Hippocampal formation (tissue), 2 donors: ENCODE data around the gene SCN2B.
"Not testable (repeated sequence)": the region's sequence is repeated elsewhere in the genome, so short reads cannot be mapped to it uniquely, and the experiment has no call there.

Experiments used
- DNase-seq, 2 donors: peaks; one replicate each; lab custom pipeline; 2025; lab: John Stamatoyannopoulos, UW

The SCN2B gene

DNA sequence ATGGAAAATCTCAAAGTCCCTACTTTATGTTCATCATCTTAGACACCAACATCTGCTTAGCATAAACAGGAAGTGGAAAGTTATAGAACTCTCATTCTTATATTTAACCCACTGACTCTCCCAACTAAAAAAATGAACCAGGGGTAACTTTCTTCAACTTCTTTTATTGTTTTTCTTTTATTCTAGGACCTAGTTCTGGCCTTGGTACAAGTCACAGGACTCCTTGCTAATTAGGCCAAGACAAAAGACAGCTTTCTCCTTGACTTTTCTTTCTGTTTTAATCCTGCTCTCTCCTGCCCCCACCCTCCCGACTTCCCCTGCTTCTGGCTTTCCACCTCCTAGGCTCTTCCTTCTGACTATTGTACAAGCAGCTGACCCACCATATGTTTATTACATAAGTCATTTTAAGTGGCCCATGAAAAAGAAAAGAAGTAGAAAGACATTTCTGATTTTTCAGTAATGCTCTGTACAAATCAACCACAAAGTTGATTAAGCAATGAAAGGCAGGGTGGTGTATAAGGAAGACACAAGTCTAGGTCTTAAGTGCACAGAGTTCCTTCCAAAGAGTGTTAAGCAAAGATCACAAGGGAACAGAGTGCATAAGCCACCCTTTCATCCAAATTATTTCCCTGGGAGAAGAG is 30.1 kb upstream of the SCN2B start:
- no peak for DNase-seq

- no peak for DNase-seq
These were observed 29.4 kb upstream of the SCN2B start for GRCh38 chr11:118205606-118206378.

- no peak for DNase-seq
These were observed 26.4 kb upstream of the SCN2B start for GRCh38 chr11:118202599-118203422.

GRCh38 chr11:118201966-118202365 is 25.5 kb upstream of the SCN2B start:
- DNase-seq, result no peak

GRCh38 chr11:118200901-118201680 is 24.7 kb upstream of the SCN2B start:
- no peak for DNase-seq

DNA sequence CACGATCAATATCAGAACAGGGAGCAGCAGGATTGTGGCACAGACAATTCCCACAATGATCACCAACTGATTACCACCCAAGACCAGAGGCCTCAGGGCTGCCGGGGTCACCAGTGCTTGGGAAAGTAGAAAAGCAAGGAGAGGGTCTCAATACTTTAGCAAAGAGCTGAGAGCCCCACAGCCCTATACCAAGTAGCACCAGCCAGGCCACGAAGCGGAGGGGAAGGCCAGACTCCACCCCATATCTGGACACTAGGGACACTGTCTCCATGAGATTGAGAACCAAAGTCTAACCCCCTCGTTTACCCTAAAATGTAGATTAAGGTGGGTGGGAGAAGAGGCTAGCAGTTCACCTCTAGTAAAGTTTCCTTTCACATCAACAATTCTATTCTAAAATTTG is 24.1 kb upstream of the SCN2B start:
- DNase-seq, result no peak

- no peak for DNase-seq
These were observed 22.7 kb upstream of the SCN2B start for GRCh38 chr11:118199135-118199534.

- peak; percentile 27 to 67 for DNase-seq
These were observed 21.9 kb upstream of the SCN2B start for GRCh38 chr11:118198370-118198769.

GRCh38 chr11:118194835-118195627 is 18.6 kb upstream of the SCN2B start:
- peak; percentile 68 to 80 for DNase-seq

DNA sequence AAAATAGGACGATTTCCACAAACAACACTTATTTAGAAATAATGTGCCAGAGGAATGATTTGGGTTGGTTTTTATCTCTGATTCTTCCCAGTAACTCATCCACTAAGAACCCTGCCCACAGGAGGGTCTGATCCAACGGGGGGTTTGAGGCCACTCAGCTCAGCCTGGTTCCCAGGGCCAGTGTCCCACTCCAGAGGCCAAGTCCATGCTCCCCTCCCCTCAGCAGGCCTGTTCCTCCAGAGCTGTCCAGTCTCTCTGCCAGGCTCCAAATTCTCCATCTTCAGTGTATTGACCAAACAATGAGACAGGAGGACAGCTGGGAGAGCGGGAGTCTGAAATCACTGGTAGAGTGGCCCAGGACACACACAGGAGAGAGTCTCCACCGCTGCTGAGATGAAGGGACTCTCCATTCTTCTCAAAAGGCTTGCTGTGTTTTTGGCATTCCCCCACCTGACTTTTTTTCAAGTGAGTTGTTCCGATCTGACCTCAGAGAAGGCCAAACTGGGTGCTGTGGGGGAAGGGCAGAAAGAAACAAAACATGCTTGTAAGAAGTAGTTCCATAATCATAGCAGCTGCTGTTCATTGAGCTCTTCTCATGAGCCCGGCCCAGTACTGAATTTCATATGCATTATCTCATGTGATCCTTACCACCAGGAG is 17.6 kb upstream of the SCN2B start:
- no peak for DNase-seq

GRCh38 chr11:118192817-118193216 is 16.4 kb upstream of the SCN2B start:
- DNase-seq, result not testable (repeated sequence)

- not testable (repeated sequence) for DNase-seq
These were observed 14.6 kb upstream of the SCN2B start for GRCh38 chr11:118190942-118191506.

GRCh38 chr11:118186346-118187107 is 10.1 kb upstream of the SCN2B start:
- no peak for DNase-seq

DNA sequence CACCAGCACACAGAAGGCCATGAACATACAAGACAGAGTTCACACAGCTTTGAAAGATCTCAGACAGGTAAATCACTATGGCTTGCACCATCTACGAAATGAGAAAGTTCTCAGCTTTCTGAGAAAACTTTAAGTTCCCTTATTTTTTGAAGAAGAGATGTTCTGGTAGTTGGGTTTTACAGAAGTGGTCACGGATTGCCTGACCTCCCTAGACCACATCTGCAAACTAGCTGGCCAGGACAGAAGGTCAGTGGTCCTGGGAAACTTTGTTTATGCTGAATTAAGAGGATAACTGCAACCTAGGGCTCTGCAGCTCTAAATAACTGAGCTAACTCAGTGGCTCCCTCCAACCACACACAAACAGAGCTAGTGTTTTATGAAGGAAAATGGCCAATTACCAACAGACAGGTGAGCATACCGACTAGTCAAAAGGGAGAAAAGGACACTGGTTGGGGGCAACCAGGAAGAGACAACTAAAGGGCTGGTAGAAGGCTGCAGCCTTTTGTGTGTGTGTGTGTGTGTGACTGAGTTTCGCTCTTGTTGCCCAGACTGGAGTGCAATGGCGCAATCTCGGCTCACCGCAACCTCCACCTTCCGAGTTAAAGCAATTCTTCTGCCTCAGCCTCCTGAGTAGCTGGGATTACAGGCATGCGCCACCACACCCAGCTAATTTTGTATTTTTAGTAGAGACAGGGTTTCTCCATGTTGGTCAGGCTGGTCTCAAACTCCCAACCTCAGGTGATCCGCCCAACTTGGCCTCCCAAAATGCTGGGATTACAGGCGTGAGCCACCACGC is 8.5 kb upstream of the SCN2B start:
- no peak for DNase-seq

DNA sequence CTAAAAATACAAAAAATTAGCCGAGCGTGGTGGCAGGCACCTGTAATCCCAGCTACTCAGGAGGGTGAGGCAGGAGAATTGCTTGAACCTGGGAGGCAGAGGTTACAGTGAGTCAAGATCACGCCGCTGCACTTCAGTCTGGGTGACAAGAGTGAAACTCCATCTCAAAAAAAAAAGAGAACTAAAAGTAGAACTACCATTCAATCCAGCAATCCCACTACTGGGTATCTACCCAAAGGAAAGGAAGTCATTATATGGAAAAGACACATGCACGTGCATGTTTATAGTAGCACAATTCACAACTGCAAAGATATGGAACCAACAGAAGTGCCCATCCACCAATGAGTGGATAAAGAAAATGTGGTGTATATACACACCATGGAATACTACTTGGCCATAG is 7.3 kb upstream of the SCN2B start:
- DNase-seq, result not testable (repeated sequence)

DNA sequence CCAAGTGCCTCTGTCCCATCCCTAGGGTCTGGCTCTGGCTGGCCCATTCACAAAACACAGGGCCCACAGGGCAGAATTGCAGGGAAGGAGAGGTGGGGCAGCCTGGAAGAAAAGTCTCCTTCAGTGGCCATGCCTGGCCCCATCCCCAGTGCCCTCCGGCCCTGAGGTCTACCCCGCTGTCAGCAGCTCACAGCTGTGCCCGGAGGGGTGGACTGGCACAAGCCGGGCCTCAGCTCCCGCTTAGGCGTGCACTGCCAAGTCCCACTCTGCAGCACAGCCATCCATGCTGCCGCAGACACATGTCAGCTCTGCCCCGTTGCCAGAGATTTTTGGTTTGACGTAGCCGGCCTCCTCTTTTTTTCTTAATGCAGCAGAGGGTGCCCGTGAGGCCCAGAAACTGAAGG is 3.9 kb upstream of the SCN2B start:
- peak; percentile 89 to 96 for DNase-seq

DNA sequence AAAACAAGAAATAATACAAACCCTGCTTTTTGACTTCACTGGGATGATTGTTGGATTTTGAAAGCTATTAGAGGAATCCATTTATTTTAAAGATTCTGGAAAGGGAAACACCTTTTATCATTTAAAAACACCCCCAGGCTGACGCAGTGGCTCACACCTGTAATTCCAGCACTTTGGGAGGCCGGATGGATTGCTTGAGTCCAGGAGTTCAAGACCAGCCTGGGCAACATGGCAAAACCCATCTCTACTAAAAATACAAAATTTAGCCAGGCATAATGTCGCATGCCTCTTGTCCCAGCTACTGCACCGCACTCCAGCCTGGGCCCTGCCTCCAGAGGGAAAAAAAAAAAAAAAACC is 317 bp upstream of the SCN2B start:
- DNase-seq, result no peak
